Lower leg skin (tissue), 3 donors: ENCODE data around the gene TBK1.

ENCODE experiments used
- CTCF ChIP-seq, 3 donors: fragments of 450-650 bp; IDR thresholded peaks; one replicate each; pipeline ENCODE4 v1.5.1; 2016; ENCODE audit warnings: antibody characterized with exemption in 3 of 3, mild to moderate bottlenecking in 3 of 3, moderate library complexity in 2 of 3
- POLR2A ChIP-seq, 2 donors: fragments of 450-650 bp; IDR thresholded peaks; one replicate each; pipeline ENCODE4 v1.6.1; 2016 to 2017; ENCODE audit warnings: antibody characterized with exemption in 2 of 2, mild to moderate bottlenecking in 1 of 2, moderate library complexity in 1 of 2

- TF ChIP-seq CTCF (IDR thresholded peaks at IDR 0.05) (no peak), POLR2A (IDR thresholded peaks at IDR 0.05) (no peak)
Observed at GRCh38 chr12:64446295-64446694, 5.6 kb upstream of the TBK1 start.
